HepG2 (cell line): Measurements from ENCODE around the gene CLEC10A.

ENCODE experiments used
- MAFK ChIP-seq, 2 experiments: IDR thresholded peaks in 1 of 2; conservative IDR thresholded peaks in 1 of 2; 2 replicates each; pipeline ENCODE4 v1.6.1; 2011; ENCODE audit warnings: improper control_type of control experiment in 2 of 2, low read length in 2 of 2
- TAF15 ChIP-seq: fragments of 200-400 bp; formaldehyde crosslinking; IDR thresholded peaks from one replicate; pipeline ENCODE4 v1.6.1; 2018; ENCODE audit warnings: mild to moderate bottlenecking, low read depth, low read length; ENCODE audit not compliant: poor library complexity, severe bottlenecking
- TBP ChIP-seq: sonication (generic); formaldehyde crosslinking; IDR thresholded peaks from 2 replicates; pipeline ENCODE4 v1.5.0; 2020; ENCODE audit warnings: missing genetic modification reagents
- ZNF274 ChIP-seq: sonication (generic); formaldehyde crosslinking; IDR thresholded peaks from 2 replicates; pipeline ENCODE4 v1.5.1; 2020; ENCODE audit warnings: mild to moderate bottlenecking, missing genetic modification reagents
- ZNF839 ChIP-seq: sonication (generic); formaldehyde crosslinking; IDR thresholded peaks from 2 replicates; pipeline ENCODE4 v1.4.0; 2020; ENCODE audit warnings: missing genetic modification reagents, mild to moderate bottlenecking, borderline replicate concordance

- TF ChIP-seq TAF15 (no peak), TBP (no peak), MAFK (conservative IDR thresholded peaks at IDR 0.05 in 1 of 2, IDR thresholded peaks at IDR 0.05 in 1 of 2; ENCODE audit: low read length in 2 of 2) (no peak), ZNF274 (no peak), ZNF839 (CRISPR knock-in tag) (no peak)
Observed at GRCh38 chr17:7080456-7081041, 498 bp upstream of the CLEC10A start.
